ENCODE measurements around the gene HNF4A. TPM values are rescaled to one million over a fixed set of nuclear protein-coding genes. Genes with fewer than 3 reads are reported as not detected.
A peak's percentile ranks its signal among the peaks of the same experiment; 100 is the strongest.

HNF4A gene
- total and polyA plus RNA-seq, 2 of the 13 experiments (the other 11 are each of a cell fraction or from before 2014, with no cell fraction given), result 80.9 to 169 TPM

DNA sequence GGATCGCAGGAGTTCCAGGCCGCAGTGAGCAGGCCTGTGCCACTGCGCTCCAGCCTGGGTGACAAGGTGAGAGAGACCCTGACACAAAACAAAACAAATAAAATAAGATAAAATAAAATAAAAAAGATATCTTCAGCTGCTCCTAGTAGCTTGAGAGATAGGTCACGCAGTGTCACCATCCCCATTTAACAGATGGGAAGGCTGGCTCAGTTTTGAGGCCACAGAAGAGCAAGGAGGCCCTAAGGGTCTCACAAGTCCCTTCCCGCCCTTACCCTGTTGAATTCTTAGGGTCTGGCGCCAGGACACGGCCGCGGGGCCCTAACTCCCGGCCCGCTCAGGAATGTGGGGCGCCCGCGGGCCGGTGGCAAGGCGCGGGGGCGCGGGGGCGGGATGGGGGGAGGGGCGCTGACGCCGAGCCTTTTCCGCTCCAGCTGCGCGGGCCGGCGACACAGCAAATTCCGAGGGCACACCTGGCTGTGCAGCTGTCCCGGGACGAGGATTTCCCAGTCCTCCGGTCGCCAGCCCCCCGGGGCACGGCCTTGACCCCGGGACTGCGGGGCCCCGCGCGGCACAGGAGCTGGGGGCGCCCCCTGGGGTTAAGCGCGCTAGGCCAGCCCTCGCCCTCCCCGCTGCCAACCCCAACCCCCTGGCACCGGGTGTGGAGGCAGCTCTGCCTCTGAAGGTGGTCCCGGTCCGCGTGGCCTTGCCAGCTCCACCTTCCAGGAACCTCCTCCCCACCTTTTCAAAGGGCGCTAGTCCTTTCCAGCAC, 28.9 kb upstream of the HNF4A start (continued):
- TF ChIP-seq, protein P1, sequence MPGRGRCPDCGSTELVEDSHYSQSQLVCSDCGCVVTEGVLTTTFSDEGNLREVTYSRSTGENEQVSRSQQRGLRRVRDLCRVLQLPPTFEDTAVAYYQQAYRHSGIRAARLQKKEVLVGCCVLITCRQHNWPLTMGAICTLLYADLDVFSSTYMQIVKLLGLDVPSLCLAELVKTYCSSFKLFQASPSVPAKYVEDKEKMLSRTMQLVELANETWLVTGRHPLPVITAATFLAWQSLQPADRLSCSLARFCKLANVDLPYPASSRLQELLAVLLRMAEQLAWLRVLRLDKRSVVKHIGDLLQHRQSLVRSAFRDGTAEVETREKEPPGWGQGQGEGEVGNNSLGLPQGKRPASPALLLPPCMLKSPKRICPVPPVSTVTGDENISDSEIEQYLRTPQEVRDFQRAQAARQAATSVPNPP (CRISPR knock-in tag; IDR thresholded peaks at IDR 0.05), result no peak
- TF ChIP-seq ARNTL (CRISPR knock-in tag; IDR thresholded peaks at IDR 0.05), result no peak
- TF ChIP-seq, protein P2, sequence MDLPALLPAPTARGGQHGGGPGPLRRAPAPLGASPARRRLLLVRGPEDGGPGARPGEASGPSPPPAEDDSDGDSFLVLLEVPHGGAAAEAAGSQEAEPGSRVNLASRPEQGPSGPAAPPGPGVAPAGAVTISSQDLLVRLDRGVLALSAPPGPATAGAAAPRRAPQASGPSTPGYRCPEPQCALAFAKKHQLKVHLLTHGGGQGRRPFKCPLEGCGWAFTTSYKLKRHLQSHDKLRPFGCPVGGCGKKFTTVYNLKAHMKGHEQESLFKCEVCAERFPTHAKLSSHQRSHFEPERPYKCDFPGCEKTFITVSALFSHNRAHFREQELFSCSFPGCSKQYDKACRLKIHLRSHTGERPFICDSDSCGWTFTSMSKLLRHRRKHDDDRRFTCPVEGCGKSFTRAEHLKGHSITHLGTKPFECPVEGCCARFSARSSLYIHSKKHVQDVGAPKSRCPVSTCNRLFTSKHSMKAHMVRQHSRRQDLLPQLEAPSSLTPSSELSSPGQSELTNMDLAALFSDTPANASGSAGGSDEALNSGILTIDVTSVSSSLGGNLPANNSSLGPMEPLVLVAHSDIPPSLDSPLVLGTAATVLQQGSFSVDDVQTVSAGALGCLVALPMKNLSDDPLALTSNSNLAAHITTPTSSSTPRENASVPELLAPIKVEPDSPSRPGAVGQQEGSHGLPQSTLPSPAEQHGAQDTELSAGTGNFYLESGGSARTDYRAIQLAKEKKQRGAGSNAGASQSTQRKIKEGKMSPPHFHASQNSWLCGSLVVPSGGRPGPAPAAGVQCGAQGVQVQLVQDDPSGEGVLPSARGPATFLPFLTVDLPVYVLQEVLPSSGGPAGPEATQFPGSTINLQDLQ (CRISPR knock-in tag; IDR thresholded peaks at IDR 0.05), result no peak
- no peak for TF ChIP-seq ZNF136 (CRISPR knock-in tag; IDR thresholded peaks at IDR 0.05; ENCODE audit: low read depth)
- TF ChIP-seq, protein P3, sequence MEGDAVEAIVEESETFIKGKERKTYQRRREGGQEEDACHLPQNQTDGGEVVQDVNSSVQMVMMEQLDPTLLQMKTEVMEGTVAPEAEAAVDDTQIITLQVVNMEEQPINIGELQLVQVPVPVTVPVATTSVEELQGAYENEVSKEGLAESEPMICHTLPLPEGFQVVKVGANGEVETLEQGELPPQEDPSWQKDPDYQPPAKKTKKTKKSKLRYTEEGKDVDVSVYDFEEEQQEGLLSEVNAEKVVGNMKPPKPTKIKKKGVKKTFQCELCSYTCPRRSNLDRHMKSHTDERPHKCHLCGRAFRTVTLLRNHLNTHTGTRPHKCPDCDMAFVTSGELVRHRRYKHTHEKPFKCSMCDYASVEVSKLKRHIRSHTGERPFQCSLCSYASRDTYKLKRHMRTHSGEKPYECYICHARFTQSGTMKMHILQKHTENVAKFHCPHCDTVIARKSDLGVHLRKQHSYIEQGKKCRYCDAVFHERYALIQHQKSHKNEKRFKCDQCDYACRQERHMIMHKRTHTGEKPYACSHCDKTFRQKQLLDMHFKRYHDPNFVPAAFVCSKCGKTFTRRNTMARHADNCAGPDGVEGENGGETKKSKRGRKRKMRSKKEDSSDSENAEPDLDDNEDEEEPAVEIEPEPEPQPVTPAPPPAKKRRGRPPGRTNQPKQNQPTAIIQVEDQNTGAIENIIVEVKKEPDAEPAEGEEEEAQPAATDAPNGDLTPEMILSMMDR (CRISPR knock-in tag; IDR thresholded peaks at IDR 0.05), result peak; percentile 67
- TF ChIP-seq EHMT2 (IDR thresholded peaks at IDR 0.05; ENCODE audit: borderline replicate concordance, low read depth, low read length), result no peak
- no peak for TF ChIP-seq MTA3 (CRISPR knock-in tag; IDR thresholded peaks at IDR 0.05)
- TF ChIP-seq ZNF20 (CRISPR knock-in tag; IDR thresholded peaks at IDR 0.05), result no peak
- no peak for TF ChIP-seq MIER3 (CRISPR knock-in tag; IDR thresholded peaks at IDR 0.05; ENCODE audit: borderline replicate concordance)
- TF ChIP-seq ZNF660 (CRISPR knock-in tag; IDR thresholded peaks at IDR 0.05; ENCODE audit: borderline replicate concordance, low read depth), result no peak
- TF ChIP-seq DPF2 (CRISPR knock-in tag; IDR thresholded peaks at IDR 0.05; ENCODE audit: borderline replicate concordance, low read depth), result no peak
- TF ChIP-seq, protein P4, sequence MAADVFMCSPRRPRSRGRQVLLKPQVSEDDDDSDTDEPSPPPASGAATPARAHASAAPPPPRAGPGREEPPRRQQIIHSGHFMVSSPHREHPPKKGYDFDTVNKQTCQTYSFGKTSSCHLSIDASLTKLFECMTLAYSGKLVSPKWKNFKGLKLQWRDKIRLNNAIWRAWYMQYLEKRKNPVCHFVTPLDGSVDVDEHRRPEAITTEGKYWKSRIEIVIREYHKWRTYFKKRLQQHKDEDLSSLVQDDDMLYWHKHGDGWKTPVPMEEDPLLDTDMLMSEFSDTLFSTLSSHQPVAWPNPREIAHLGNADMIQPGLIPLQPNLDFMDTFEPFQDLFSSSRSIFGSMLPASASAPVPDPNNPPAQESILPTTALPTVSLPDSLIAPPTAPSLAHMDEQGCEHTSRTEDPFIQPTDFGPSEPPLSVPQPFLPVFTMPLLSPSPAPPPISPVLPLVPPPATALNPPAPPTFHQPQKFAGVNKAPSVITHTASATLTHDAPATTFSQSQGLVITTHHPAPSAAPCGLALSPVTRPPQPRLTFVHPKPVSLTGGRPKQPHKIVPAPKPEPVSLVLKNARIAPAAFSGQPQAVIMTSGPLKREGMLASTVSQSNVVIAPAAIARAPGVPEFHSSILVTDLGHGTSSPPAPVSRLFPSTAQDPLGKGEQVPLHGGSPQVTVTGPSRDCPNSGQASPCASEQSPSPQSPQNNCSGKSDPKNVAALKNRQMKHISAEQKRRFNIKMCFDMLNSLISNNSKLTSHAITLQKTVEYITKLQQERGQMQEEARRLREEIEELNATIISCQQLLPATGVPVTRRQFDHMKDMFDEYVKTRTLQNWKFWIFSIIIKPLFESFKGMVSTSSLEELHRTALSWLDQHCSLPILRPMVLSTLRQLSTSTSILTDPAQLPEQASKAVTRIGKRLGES (CRISPR knock-in tag; IDR thresholded peaks at IDR 0.05; ENCODE audit: borderline replicate concordance), result no peak
- TF ChIP-seq, protein P5, sequence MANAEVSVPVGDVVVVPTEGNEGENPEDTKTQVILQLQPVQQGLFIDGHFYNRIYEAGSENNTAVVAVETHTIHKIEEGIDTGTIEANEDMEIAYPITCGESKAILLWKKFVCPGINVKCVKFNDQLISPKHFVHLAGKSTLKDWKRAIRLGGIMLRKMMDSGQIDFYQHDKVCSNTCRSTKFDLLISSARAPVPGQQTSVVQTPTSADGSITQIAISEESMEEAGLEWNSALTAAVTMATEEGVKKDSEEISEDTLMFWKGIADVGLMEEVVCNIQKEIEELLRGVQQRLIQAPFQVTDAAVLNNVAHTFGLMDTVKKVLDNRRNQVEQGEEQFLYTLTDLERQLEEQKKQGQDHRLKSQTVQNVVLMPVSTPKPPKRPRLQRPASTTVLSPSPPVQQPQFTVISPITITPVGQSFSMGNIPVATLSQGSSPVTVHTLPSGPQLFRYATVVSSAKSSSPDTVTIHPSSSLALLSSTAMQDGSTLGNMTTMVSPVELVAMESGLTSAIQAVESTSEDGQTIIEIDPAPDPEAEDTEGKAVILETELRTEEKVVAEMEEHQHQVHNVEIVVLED (CRISPR knock-in tag; IDR thresholded peaks at IDR 0.05; ENCODE audit: borderline replicate concordance), result no peak
- TF ChIP-seq, protein P6, sequence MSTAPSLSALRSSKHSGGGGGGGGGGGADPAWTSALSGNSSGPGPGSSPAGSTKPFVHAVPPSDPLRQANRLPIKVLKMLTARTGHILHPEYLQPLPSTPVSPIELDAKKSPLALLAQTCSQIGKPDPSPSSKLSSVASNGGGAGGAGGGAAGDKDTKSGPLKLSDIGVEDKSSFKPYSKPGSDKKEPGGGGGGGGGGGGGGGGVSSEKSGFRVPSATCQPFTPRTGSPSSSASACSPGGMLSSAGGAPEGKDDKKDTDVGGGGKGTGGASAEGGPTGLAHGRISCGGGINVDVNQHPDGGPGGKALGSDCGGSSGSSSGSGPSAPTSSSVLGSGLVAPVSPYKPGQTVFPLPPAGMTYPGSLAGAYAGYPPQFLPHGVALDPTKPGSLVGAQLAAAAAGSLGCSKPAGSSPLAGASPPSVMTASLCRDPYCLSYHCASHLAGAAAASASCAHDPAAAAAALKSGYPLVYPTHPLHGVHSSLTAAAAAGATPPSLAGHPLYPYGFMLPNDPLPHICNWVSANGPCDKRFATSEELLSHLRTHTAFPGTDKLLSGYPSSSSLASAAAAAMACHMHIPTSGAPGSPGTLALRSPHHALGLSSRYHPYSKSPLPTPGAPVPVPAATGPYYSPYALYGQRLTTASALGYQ (CRISPR knock-in tag; IDR thresholded peaks at IDR 0.05), result peak; percentile 38; the same call in 1 of the 2 replicates
- no peak for TF ChIP-seq ZNF598 (CRISPR knock-in tag; IDR thresholded peaks at IDR 0.05; ENCODE audit: borderline replicate concordance)
